ENCODE data around the gene RAB11A. TPM values are rescaled to one million over a fixed set of nuclear protein-coding genes. Genes with fewer than 3 reads are reported as not detected.

The RAB11A gene
- total and polyA plus RNA-seq, 9 of the 15 experiments (the other 6 are each of a cell fraction or from before 2014, with no cell fraction given): 129 to 369 (median 245) TPM

- TF ChIP-seq, protein P1, sequence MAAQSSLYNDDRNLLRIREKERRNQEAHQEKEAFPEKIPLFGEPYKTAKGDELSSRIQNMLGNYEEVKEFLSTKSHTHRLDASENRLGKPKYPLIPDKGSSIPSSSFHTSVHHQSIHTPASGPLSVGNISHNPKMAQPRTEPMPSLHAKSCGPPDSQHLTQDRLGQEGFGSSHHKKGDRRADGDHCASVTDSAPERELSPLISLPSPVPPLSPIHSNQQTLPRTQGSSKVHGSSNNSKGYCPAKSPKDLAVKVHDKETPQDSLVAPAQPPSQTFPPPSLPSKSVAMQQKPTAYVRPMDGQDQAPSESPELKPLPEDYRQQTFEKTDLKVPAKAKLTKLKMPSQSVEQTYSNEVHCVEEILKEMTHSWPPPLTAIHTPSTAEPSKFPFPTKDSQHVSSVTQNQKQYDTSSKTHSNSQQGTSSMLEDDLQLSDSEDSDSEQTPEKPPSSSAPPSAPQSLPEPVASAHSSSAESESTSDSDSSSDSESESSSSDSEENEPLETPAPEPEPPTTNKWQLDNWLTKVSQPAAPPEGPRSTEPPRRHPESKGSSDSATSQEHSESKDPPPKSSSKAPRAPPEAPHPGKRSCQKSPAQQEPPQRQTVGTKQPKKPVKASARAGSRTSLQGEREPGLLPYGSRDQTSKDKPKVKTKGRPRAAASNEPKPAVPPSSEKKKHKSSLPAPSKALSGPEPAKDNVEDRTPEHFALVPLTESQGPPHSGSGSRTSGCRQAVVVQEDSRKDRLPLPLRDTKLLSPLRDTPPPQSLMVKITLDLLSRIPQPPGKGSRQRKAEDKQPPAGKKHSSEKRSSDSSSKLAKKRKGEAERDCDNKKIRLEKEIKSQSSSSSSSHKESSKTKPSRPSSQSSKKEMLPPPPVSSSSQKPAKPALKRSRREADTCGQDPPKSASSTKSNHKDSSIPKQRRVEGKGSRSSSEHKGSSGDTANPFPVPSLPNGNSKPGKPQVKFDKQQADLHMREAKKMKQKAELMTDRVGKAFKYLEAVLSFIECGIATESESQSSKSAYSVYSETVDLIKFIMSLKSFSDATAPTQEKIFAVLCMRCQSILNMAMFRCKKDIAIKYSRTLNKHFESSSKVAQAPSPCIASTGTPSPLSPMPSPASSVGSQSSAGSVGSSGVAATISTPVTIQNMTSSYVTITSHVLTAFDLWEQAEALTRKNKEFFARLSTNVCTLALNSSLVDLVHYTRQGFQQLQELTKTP (IDR thresholded peaks at IDR 0.05; ENCODE audit: low read depth in 1 of 2, partially characterized antibody in 2 of 2): peak; percentile 39 to 82
- TF ChIP-seq ERF (CRISPR knock-in tag; IDR thresholded peaks at IDR 0.05): no peak
- TF ChIP-seq ZFP30 (CRISPR knock-in tag; IDR thresholded peaks at IDR 0.05; ENCODE audit: borderline replicate concordance): no peak
- TF ChIP-seq BHLHE40 (IDR thresholded peaks at IDR 0.05; ENCODE audit: low read length): no peak
- no peak for TF ChIP-seq ZNF764 (CRISPR knock-in tag; IDR thresholded peaks at IDR 0.05; ENCODE audit: low read depth)
- no peak for TF ChIP-seq CEBPG (CRISPR knock-in tag; IDR thresholded peaks at IDR 0.05)
- no peak for TF ChIP-seq CEBPG (tag; conservative IDR thresholded peaks at IDR 0.05 in 1 of 2, IDR thresholded peaks at IDR 0.05 in 1 of 2)
- peak; percentile 58; the same call in 1 of the 2 replicates for TF ChIP-seq ZBTB1 (CRISPR knock-in tag; IDR thresholded peaks at IDR 0.05; ENCODE audit: borderline replicate concordance, low read depth)
- TF ChIP-seq, protein P2, sequence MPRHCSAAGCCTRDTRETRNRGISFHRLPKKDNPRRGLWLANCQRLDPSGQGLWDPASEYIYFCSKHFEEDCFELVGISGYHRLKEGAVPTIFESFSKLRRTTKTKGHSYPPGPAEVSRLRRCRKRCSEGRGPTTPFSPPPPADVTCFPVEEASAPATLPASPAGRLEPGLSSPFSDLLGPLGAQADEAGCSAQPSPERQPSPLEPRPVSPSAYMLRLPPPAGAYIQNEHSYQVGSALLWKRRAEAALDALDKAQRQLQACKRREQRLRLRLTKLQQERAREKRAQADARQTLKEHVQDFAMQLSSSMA (CRISPR knock-in tag; IDR thresholded peaks at IDR 0.05): no peak
- TF ChIP-seq HMGN3 (IDR thresholded peaks at IDR 0.05; ENCODE audit: borderline replicate concordance, extremely low read depth, insufficient read length, low read depth, low read length): peak; percentile 98
- TF ChIP-seq PTRF (tag; IDR thresholded peaks at IDR 0.05): no peak
- no peak for TF ChIP-seq ZNF561 (CRISPR knock-in tag; conservative IDR thresholded peaks at IDR 0.05)
- TF ChIP-seq, protein P3, sequence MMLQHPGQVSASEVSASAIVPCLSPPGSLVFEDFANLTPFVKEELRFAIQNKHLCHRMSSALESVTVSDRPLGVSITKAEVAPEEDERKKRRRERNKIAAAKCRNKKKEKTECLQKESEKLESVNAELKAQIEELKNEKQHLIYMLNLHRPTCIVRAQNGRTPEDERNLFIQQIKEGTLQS (IDR thresholded peaks at IDR 0.05): no peak
- TF ChIP-seq, protein P3 (CRISPR knock-in tag; conservative IDR thresholded peaks at IDR 0.05): 0 out of 2 replicates have a peak, but pooled peaks have one; percentile 45
- TF ChIP-seq NR2F6 (CRISPR knock-in tag; IDR thresholded peaks at IDR 0.05): no peak
- TF ChIP-seq, protein P4, sequence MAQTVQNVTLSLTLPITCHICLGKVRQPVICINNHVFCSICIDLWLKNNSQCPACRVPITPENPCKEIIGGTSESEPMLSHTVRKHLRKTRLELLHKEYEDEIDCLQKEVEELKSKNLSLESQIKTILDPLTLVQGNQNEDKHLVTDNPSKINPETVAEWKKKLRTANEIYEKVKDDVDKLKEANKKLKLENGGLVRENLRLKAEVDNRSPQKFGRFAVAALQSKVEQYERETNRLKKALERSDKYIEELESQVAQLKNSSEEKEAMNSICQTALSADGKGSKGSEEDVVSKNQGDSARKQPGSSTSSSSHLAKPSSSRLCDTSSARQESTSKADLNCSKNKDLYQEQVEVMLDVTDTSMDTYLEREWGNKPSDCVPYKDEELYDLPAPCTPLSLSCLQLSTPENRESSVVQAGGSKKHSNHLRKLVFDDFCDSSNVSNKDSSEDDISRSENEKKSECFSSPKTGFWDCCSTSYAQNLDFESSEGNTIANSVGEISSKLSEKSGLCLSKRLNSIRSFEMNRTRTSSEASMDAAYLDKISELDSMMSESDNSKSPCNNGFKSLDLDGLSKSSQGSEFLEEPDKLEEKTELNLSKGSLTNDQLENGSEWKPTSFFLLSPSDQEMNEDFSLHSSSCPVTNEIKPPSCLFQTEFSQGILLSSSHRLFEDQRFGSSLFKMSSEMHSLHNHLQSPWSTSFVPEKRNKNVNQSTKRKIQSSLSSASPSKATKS (CRISPR knock-in tag; IDR thresholded peaks at IDR 0.05): no peak
- TF ChIP-seq, protein P5, sequence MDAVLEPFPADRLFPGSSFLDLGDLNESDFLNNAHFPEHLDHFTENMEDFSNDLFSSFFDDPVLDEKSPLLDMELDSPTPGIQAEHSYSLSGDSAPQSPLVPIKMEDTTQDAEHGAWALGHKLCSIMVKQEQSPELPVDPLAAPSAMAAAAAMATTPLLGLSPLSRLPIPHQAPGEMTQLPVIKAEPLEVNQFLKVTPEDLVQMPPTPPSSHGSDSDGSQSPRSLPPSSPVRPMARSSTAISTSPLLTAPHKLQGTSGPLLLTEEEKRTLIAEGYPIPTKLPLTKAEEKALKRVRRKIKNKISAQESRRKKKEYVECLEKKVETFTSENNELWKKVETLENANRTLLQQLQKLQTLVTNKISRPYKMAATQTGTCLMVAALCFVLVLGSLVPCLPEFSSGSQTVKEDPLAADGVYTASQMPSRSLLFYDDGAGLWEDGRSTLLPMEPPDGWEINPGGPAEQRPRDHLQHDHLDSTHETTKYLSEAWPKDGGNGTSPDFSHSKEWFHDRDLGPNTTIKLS (IDR thresholded peaks at IDR 0.05; ENCODE audit: borderline replicate concordance, low read depth): peak; percentile 95
Observed at GRCh38 chr15:65869126-65869953, at the start of gene RAB11A (continued).

Measured in K562 (cell line).